ENCODE measurements around the gene ADAMTS3.

ADAMTS3 gene

DNA sequence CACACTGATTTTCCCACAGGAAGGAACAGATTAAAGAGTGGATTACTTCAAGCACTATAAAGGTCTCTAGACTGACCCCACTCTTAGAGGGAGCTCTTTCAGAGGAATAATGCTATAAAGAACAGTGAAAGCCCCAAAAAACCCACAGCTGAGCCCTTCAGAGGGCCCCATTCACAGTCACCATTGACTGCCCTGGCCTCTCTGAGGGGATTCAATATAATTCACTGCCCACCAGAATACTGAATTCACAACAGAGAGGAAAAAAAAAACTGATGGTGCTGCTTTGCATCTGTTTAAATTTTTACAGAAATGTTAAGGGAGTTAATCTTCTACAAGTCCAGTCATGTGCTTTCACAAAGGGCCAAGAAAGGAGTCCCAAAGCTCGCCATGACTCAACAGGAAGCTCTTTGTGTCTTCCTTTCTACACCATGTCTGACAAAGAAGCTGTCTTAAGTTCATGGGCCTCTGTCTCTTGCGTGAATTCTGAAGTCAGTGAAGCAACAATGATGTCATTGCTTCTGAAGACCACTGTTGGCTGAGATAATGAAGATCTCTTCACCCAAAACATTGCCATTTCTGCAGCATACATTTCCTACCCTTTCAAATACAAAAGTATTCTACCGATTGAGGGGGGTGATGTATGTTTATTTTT, 174.9 kb downstream of the ADAMTS3 start:
- no peak for DNase-seq

DNA sequence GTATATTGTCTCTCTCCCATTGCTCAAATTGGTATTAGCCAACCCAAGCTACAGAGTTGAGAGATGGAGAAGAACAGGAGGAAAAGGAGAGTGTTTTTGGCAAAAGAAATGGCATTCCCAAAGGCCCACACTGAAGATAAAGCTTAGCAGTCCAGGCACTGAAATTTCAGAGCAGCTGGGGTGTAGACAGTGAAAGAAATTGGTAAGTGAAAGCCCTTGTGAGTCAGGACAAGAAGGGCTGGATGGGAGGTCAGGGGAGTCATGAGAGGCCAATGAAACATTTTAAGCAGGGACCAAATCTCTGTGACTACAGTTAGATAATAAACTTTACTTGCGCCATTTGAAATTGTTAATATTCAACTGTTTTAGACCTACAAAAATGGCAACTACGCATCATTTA, 177.7 kb downstream of the ADAMTS3 start:
- DNase-seq, result no peak

DNA sequence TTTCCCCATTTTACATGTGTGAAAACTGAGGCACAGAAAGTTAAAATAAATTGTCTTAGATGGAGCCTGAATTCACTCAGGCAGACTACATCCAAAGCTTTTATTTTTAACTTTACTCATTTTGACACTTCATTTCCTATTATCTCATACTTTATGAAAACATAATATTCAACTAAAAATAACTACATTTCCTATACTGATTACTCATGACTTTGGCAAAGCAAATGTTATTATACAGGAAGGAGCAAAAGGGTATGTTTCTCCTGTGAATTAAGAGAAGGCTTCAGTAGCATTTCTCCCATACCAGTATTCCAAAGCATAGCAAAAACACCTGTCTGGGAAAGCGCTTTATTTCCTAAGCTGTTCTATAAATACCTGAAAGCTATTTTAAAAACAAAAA, 178.6 kb downstream of the ADAMTS3 start:
- DNase-seq, result no peak

DNA sequence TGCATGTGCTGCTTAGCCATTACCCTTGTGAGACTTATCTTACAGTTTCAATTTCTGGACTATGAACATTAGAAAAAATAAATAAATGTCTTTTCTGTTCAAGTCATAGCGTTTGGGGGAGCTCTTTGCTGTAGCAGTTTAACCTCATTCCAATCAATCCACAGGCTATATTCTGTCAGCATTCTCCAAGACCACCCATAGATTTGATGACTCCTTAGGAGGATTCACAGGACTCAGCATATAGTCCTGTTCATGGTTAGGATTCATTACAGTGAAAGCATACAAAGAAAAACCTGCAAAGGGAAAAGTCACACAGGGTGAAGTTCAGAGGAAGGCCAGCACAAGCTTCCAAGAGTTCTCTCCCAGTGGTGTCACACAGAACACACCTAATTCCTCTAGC, 180.5 kb downstream of the ADAMTS3 start:
- DNase-seq, result no peak

DNA sequence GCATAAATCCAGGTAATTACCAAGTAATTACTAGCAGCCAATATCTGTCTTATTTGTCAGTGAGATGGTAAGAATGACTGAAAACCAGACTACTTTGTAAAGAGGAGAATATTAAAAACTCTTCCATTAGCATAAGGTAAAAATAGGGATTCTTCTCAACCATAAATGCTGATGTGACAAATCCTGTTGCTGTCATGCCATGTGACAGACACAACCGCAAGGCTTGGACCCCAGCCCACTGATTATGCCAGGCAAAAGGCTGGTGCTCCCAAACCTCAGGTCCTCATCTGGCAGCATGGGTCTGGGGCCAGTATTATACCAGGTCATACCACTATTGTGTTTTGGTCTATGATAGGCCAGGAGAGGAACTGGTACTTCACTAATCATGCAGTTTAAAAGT, 181.1 kb downstream of the ADAMTS3 start:
- DNase-seq, result no peak

DNA sequence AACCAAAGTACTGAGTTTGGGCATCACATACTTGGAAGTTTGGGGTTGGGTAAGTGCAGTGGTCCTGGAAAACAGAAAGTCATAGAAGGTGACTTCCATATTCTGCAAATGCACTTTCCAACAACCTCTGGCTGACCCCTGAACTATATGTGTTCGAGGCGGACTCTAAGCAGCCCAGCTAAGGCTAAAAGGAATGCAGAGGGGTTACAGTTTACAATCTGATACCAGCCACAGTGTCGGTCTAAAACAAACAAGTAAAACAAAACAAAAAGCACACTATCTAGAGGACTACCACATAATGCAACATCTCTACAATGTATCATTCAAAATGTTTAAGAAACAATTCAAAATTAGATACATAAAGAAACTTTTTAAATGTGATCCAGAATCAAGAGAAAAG, 185.6 kb downstream of the ADAMTS3 start:
- no peak for DNase-seq

DNA sequence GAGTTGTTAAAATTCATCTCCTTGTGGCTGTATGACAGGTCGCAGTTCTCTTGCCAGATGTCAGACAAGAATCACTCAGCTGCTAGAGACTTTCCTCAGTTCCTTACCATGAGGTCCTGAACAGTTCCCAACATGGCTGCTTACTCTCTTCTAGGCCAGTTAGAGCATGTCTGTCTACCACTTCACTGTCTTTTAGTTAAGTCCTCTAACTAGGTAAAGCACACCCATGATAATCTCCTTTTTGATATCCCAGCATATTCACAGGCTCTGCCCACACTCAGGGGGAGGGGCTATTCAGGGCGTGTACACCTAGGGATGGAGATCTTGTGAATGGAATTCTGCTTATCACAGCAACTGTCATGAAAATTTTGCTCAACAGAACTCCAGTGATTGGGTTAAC, 190.1 kb downstream of the ADAMTS3 start:
- DNase-seq, result no peak

DNA sequence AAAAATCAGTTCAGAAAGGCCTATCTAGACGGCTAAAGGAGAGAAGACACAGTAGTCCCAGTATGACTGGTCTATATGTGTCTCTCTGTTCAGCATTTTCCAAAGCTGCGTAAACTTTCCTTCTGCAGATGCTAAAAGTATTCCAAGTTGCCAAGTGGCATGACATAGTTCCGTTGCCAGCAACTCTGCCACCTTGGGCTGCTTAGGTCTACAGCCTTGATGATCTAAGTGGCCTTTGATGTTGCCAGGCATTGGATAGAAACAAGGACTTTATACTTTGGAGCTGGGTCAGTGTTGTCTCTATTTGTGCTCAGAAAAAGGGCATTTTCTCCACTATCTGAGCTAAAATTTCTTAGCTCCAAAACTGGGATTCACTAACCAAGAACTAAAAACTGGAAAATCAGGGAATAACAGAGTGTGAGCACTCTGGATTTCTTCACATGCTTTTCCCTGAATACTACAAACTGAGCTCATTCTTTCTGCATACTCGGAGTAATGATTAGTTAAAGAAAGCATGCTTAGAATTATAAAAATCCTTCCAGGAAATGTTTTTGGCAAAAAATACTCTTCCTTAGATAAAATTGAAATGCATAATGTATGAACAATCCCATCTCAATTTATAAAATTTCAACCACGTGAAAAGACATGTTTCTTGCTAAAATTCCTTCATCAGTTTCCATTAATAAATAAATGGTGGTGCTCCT, 191.4 kb downstream of the ADAMTS3 start:
- no peak for DNase-seq

DNA sequence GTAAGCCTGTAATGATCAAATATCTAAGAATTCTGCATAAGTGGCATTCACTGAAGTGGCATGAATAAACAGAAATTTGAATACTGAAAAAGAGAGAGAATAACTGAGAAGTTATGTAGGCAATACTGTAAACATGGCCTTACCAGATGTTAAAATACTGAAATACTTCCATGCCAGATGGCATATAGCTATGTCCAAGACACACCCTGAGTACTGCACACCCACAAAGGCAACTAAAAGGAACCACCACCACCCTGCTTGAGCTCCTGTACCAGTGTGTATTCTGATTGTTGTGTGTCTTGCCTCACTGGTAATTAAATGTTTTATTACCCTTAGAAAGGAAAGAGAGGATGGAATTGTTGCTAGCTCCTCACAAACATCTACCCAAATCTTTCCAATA, 192.1 kb downstream of the ADAMTS3 start:
- DNase-seq, result no peak

DNA sequence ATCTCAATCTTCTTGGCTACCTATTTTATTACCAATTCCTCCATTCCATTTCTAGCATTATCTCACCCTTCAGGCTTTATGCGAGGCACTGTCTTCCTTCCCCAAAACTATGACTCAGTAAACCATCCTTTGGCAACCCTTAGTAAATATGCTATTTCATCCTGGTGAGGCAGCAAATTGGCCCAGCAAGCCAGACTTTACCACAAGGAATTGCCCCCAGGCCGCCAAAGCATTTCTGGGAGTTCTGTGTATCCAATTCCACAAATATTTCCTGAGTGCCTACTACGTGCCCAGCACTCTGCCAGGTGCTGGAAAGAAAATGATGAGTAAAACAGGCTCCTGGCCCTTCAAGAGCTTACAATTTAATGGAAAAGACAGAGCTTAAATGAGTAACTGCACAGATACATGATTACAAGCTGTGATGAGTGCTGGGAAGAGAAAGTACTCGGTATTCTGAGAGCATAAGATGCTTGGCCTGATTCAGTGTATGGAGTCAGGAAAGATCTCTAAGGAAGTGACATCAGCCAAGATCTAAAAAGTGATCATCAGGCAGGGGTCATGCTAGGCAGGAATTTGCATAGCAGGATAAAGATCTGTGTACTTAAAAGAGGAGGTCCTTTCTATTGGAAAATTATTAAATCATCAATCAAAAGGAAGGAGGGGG, 193.8 kb downstream of the ADAMTS3 start:
- DNase-seq, result peak; percentile 55

DNA sequence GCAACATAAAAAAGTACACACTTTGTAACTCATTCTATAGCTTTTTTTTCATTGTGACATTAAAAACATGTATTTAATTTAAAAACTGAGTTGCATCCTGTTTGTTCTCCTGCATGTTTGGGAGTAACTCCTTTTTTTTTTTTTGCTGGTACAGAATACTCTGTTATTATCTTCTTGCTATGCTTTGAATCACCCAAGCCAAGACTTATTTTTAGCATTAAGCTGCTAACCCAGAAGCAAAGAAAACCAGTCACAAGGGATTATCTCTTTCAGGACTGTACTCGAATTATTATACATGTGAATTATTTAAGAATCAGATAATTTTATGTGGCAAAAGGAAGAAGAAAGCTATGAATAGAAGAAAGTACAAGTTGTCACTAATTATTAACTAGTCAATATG, 194.9 kb downstream of the ADAMTS3 start:
- DNase-seq, result no peak

DNA sequence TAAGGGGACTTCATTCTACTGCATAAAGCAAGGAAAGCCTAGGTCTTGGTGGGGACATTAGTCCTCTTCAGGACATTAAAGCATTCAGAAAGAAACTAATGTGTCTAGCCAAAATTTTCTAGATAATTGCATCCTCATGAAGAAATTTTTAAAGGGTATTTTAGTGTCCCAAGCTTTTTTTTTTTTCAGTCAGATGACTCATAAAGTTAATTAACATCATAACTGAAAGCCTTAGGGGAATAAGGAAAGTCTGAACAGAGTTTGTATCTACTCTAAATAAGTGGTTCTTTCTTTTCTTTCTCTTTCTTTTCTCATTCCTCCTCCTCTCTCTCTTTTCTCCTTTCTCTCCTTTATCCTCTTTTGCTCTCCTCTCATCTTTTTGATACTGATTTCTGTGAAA, 202.4 kb downstream of the ADAMTS3 start:
- no peak for DNase-seq

DNA sequence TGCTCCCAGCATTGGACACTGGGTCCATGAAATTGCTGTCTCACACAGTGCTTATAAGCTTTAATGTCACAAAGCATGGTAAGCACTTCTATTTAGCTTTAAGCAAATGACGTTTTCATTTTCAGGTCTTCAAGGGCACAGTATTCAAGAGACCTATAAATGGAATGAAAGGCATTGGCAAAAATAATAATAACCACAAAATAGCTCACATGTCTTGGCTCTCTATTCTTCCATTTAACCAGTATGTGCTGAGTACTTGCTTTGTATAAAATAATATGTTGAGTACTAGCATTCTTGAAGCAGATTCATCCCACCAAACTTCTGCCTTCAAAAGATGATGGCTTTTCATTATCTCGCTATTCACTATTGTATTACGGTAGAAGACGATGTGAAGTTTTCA, 203.0 kb downstream of the ADAMTS3 start:
- no peak for DNase-seq

DNA sequence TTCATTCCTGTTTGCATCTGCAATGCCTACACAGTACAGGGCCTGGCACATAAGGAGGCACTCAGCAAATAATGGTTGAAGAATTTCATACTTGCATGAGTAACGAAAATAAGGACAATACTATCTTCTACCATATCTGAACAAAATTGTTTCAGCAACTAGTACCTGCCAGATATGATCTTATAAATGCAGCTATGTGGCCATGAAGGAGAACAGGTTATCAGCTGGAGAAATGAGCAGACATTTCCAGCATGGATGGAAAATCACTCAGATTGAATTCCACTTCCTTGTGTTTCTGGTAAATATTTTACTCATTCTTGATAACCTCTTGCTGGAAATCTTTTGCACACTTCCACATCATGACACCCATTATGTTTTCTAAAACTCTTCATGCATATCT, 204.0 kb downstream of the ADAMTS3 start:
- no peak for DNase-seq

DNA sequence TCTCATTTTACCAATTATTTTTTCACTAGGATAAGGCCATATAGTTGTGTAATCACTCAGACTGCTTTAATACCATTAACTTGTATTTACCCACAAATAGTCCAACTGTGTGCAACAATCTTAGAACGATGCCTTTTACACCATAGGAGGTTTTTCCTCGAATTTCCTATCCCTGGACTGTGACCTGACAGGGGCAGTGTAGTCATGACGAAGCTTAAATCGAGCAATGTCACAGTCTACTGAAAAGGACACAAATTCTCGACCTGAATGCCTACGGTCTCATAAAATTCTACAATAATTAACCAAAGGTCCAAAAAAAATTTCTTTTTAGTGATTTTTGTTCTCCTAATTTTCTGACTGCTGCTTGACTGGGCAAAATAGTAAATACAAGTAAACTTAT, 208.9 kb downstream of the ADAMTS3 start:
- no peak for DNase-seq

DNA sequence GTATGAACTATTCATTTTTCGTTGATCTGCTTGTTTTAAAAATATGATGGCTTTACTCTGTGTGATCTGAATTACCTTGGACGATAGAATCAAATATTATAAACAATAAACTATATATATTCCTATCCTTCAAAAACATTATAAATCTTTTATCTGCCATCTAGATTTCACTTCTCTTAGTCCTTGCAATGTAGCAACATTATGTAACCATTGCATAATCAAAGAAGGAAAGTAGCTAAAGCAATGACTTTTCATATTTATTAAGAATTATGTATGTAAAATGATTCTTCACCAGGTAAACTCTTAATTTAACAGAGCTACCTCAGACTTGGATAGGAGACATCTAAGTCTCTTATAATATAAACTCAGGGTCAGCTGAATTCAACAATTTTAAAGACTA, 210.5 kb downstream of the ADAMTS3 start:
- no peak for DNase-seq

DNA sequence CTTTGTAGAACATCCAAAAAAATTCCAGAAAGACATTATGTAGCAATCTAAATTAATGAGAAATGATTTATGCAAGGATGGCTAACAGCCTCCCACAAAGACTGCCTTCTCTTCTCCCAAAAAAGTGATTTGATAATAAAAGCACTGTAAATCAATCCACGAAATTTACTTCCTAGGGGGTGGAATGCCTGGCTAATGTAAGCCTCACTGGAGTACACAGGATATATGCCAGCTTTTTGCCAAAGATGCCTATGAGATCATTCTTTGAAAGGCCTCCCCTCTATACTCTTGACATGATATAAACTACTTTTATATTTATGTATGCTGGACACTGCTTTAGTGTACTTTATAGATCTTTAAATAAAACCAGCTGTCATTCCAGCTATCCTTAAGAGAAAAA, 211.1 kb downstream of the ADAMTS3 start:
- no peak for DNase-seq

DNA sequence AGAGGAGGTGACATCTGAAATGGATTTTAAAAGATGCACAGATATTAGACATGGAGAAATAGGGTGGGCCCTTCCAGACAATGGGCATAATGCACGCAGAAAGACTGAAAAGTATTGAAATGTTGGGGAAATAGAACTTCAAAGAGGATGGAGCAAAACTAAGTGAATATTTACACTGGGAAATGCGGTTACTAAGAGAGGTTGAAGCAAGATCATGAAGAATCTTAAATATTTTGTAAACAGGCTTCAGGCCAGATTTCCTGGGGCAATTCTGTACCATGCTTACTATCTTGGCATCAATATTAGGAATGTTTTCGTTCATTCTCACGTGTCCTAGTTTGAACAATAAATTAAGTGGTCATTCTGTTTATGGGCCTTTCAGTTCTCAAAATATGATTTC, 216.3 kb downstream of the ADAMTS3 start:
- no peak for DNase-seq

DNA sequence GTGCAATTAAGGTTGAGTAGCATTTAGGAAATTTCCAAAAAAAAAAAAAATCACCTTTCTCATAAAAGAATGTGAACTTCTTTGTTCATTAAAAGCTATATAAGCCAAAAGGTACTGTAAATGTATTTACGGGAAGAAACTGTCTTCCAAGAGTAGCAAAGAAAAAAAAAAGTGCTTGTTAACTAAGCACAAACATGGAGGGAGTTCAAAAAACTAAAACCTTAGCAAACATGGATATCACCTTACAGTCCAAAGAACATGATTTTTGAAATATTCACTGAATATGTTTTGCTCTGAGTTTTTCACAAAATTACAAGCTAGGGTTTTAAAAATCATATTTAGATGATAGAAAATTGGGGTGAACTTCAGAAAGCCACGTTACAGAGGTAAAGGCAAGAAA, 217.5 kb downstream of the ADAMTS3 start:
- DNase-seq, result no peak

DNA sequence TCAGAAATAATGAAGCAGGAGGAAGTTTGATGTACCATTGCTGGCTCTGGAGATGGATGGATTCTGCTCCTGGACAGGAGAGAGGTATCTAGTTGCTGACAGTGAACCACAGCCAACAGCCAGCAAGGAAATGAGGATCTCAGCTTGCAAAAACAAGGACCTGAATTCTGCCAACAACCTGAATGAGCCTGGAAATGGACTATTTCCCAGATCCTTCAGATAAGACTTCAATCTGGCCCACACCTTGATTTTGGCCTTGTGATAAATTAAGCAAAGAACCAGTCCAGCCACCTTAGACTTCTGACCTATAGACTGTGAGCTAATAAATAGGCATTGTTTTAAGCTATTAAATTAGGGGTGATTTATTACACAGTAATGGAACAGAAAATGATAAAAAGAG, 220.3 kb downstream of the ADAMTS3 start:
- DNase-seq, result no peak

DNA sequence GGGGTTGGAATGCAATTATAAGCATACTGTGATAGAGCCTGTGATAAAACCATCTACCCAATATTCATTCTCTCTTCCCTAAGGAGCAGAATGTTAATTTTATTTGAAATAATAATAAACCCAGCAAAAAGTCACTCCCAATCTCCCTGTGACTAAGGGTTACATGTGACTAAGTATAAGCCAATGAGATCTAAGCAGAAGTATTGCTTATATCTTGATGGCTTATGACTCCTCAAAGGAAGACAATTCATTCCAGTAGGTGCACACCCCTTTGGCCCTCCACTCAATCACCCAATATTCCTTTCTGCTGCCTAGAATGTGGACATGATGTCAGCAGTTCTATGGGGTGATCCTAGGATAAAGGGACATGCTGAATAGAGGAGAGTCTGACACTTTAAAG, 224.6 kb downstream of the ADAMTS3 start:
- no peak for DNase-seq

DNA sequence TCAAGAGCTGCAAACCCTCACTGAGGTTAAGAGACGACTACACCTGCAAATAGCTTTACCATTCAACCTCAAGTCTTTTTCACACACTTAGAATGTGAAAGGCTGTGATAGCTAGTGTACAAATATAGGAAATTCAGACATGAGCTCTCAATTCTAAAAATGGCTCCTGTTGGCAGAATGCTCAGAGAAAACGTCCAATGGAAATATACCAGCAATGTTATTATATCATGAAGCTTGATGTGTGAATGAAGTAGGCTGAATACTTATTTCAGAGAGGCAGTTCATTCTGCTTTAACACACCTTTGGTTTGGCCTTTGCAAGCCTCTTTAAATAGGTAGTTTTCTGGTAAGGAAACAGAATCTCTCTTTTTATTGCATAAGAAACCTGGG, 227.6 kb downstream of the ADAMTS3 start:
- no peak for DNase-seq

DNA sequence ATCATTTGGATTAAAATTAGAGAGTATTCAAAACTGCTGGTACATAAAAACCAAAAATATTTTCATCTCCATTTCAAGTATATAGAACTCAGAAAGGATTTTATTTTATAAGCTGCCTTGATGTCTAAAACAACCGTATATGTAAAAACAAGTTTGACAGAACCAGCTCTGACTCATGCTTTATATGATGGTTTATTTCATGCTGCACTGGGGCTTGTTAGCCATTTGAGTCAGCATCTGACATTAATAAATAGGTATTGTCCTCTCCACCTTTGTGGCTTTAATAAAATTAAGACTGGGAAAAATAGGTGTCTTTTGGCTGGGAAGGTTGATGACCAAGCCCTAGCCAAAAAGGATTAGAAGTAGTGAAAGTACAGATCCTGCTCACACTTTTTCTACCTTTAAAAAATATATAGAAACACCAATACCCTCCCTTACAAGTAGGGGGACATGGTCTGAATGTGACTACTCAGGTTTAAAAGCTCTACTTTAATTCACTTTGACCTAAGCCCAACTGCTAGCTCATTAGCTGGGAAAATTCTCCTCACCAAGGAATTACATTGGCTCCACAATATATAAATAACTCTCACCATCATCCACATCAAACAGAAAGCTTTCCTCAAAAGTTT, 228.1 kb downstream of the ADAMTS3 start:
- DNase-seq, result no peak

DNA sequence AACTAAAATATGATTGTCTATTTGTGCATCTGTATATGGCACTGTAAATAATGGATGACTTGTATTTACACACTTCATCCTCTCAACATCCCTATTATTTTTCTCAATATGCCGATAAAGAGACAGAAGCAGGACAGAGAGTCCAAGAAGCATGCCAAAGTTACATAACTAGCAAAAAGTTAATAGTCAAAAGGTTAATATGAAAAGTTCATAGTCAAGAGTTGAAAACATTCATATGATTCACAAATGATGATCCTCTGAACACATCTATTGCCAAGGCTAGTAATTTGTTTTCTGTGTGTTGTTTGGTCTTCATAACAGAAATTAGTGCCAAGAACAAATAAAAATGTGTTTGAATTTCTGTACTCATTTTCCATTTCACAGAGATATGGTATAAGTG, 231.0 kb downstream of the ADAMTS3 start:
- no peak for DNase-seq
